GM18517 (cell line): Measurements from ENCODE around the gene MAD1L1.

Source experiments
- ATAC-seq: cut with Tn5 transposase; IDR thresholded peaks from one replicate; pipeline ENCODE4 v1.9.1; 2021; ENCODE audit warnings: mild to moderate bottlenecking, moderate library complexity; ENCODE audit not compliant: unreplicated experiment

The MAD1L1 gene

DNA sequence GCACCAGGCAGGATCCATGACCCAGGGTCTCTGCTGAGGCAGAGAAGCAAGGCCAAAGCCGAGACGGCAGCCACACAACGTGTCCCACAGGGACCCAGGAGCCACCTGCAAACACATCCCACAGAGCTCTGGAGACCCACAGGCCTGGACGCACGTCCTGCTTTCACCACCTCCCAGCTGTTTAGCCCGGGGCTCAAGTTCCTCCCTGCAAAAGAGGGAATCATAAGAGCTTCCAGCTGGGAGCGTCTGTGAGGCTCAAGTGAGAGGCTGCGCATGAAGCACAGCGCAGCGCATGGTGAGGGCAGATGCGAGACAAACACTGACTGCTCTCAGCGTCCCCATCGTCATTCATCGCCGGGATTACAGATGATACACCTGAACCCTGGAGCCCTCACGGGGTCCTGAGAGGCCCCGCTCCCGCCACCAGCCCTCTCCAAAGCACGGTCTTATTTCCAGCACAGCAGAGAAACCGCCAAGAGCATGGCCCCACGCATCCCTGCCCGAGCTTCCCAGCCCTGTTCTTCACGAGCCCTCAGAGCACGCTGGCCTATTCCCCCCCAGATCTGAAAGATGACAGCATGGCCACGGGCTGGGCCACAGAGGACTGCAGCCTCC lies 88.7 kb downstream of the MAD1L1 start:
- ATAC-seq: no peak

DNA sequence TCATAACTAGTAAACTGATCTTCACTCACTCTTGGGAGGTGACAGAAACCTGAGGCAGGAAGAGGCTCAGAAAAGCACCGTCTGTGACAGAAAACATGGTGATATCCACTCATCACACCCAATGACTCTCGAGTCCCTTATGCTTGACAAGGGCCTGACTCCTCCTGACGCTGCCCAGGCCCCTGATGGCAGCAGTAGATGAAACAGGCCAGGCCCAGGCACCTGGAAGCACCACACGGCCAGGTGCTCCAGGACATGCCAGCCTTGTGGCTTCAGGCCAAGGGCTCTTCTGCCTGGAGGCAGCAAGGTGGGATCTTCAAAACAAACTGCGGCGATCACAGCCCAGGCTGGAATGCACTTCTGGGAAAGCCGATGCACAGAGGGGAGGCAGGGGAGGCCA lies 89.3 kb downstream of the MAD1L1 start:
- no peak for ATAC-seq

GRCh38 chr7:2142386-2142785 lies 90.4 kb downstream of the MAD1L1 start:
- no peak for ATAC-seq

- ATAC-seq: no peak
These were observed 91.1 kb downstream of the MAD1L1 start for GRCh38 chr7:2141651-2142050.

- ATAC-seq: no peak
These were observed 91.7 kb downstream of the MAD1L1 start for GRCh38 chr7:2141021-2141410.

DNA sequence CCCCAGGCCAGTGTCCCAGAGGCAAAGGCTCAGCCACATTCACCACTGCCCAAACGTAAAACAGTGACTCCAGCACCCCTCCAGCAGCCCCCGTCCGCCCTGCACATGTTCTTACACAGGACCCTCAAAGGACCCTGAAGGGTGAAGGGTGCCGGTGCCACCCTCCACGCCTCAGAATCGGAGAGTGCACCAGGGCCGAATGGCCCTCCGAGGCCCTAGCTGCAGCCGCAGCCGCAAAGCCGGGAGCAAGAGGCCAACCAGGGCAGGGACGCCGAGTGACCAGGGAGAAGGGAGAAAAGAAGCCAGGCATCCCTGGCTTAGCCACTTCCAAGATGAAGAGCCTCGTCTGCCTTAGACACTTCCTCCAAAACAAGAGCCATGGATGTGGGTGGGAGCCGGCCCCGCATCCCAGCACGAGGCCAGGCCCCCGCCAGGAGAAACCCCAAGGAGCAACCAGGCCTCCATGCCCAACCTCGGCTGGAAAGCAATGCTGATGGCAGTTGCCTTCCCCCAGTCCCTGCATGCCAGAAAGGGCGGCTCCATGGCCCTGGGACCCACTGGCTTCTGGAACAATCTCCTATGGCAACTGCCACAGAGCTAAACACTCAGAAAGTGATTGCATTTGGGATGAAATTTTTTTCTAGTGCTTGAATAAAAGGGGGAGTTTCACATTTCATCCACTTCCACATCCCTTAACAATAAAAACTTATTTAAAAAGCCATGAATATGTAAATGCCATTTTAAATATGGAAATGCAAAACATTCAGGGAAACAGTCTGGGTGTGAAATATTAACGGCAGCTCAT lies 92.3 kb downstream of the MAD1L1 start:
- ATAC-seq: no peak

GRCh38 chr7:2139004-2139699 lies 93.6 kb downstream of the MAD1L1 start:
- no peak for ATAC-seq

GRCh38 chr7:2138146-2138765 lies 94.5 kb downstream of the MAD1L1 start:
- ATAC-seq: no peak

- no peak for ATAC-seq
These were observed 98.0 kb downstream of the MAD1L1 start for GRCh38 chr7:2134740-2135139.

GRCh38 chr7:2132243-2132642 lies 100.5 kb downstream of the MAD1L1 start:
- no peak for ATAC-seq

DNA sequence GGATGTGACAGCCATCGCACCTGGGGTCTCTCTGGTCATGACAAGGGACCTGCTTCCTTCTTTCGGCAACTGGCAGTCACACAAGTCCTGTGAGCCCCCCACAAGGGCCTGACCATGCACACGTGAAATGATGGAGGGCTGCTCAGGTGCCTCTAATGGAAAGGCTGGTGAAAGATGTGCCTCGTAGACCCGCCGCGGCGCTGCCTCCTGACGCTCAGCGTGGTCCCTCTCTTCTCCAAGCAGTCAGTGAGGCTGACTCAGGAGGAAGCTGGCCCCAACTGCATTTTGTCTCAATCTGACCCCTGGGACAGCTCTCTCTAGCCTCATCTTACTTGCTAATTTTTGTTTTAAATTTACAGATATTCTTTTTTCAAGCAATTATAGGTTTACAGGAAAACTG lies 100.9 kb downstream of the MAD1L1 start:
- ATAC-seq: no peak

DNA sequence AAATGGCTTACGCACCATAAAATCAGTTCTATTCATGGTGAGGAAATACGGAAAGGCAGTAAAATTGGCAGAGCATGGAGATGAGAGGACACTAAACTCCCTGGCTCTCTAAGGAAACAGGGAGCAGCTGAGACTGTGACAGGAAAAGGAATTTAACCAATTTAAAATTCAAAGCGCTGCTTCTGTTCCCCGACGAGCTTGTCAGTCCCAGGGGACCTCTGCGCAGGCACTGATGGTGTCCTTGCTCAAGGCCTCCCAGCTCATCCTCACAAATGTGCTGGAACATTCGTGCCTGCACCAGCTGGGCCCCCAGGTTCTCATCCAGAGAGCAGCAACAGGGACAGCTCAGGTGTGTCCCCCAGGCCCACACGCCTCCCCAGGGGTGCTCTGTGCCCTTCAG lies 101.4 kb downstream of the MAD1L1 start:
- no peak for ATAC-seq

DNA sequence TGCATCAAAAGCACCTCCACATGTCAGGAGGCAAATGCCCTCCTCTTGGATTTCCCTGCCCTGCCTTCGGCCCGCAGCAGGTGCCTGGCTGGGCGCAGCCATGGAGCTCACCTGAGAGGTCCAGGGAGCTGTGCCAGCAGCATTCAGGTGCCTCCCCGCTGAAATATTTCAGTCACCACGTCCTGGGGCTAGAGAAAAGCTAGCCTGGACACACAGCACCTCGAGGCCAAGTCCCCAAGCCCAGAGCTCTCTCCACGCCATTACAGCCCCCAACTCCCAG lies 102.7 kb downstream of the MAD1L1 start:
- no peak for ATAC-seq

DNA sequence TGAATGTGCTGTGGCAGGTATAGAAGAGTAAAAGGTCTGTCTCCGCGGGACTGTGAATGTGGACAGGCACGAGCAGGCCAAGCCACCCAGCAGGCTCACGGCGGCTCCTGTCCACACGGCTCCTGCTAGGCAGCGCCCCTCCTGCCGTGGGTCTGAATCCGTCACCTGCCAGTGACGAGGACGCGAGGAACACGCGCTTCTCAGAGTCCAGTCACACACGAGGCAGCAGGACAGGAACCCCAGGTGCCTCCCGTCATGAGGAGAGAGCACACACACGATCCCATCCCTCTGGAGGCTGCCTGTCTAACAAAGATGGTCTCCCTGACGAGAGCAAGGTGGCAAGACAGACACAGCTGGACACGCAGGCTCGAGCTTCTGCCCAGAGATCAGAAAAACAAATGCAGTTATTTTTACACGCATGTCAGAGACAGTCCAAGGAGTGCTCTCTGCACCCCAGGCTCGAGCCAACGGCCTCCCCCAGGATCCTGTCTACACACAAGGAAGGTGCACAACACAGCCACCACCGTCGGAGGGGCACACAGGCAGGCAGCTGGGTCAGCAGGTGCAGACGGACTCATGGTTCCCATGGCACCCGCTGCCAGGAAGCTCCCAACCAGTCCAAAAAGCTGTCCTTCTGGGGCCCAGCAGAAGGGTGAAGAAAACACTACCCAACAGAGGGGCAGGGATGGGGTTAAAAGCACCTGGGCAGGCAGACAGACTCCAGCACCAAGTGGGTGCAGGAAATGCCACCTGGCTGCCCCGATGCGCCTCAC lies 103.2 kb downstream of the MAD1L1 start:
- ATAC-seq: no peak

DNA sequence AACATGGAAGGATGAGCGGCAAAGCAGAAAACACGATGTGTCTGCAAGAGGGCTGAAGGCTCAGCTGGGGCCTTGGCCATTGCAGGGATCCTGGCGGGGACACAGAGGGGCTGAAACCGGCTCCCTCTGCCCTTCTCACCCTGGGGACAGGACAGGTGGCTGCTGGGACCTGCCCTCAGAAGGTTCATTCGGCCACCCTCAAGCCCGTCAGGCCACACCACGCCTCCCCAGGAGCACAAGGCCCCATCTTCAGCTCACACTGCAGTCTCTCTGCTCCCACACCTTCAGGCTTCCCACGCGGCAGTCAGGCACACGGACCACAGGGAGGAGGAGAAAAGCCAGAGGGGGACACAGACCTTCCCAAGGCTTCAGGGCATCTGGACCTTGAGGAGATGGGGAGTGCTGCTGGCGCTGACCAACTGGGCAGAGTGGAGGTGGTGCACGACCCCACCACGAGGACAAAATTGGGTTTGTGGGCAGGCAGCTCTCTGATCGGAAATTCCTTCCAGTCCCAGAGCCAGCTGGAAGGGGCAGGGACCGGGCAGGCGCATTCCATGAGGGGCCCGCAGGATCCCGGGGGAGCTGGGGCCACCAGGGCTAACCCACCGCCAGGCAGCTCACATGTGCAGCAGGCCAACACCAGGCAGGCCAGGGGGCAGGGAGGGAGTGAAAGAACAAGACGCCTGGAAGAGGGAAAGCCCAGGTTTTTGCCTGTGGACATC lies 104.0 kb downstream of the MAD1L1 start:
- ATAC-seq: no peak

GRCh38 chr7:2126621-2127020 lies 106.1 kb downstream of the MAD1L1 start:
- ATAC-seq: no peak

GRCh38 chr7:2125931-2126330 lies 106.8 kb downstream of the MAD1L1 start:
- ATAC-seq: no peak

- ATAC-seq: no peak
These were observed 108.0 kb downstream of the MAD1L1 start for GRCh38 chr7:2124604-2125345.

- no peak for ATAC-seq
These were observed 108.8 kb downstream of the MAD1L1 start for GRCh38 chr7:2123916-2124315.

- ATAC-seq: no peak
These were observed 109.4 kb downstream of the MAD1L1 start for GRCh38 chr7:2123360-2123759.
